H9 (cell line): ENCODE data around the gene RELL1. TPM values are rescaled to one million over a fixed set of nuclear protein-coding genes. Genes with fewer than 3 reads are reported as not detected.

ENCODE experiments used
- DNase-seq: peaks from one replicate; pipeline ENCODE4 v3.0.0-alpha.2; 2017
- H2AFZ ChIP-seq: one replicate; pipeline ENCODE4 v1.6.1; 2013; ENCODE audit warnings: mild to moderate bottlenecking, low read length, control low read depth, moderate library complexity
- H2AK5ac ChIP-seq: 2 replicates; pipeline ENCODE4 v1.6.1; 2013; ENCODE audit warnings: low read length, control low read depth, mixed read lengths; ENCODE audit not compliant: insufficient read length
- H2BK120ac ChIP-seq: one replicate; pipeline ENCODE4 v1.6.1; 2013; ENCODE audit warnings: low read depth, mild to moderate bottlenecking, low read length, control low read depth, inconsistent platforms; ENCODE audit not compliant: poor library complexity, severe bottlenecking
- H2BK12ac ChIP-seq: 2 replicates; pipeline ENCODE4 v1.6.1; 2013; ENCODE audit warnings: low read length, control low read depth, mixed read lengths, low read depth; ENCODE audit not compliant: insufficient read length
- H2BK15ac ChIP-seq: 2 replicates; pipeline ENCODE4 v1.6.1; 2013; ENCODE audit warnings: low read depth, low read length, control low read depth
- H2BK20ac ChIP-seq: one replicate; pipeline ENCODE4 v1.6.1; 2013; ENCODE audit warnings: low read depth, mild to moderate bottlenecking, low read length, control low read depth, inconsistent platforms; ENCODE audit not compliant: poor library complexity, severe bottlenecking
- H2BK5ac ChIP-seq: 2 replicates; pipeline ENCODE4 v1.6.1; 2013; ENCODE audit warnings: low read length, control low read depth, mixed read lengths; ENCODE audit not compliant: insufficient read length
- H3K14ac ChIP-seq: 2 replicates; pipeline ENCODE4 v1.6.1; 2013; ENCODE audit warnings: low read length, control low read depth; ENCODE audit not compliant: insufficient read depth
- H3K18ac ChIP-seq: 2 replicates; pipeline ENCODE4 v1.6.1; 2013; ENCODE audit warnings: low read depth, mild to moderate bottlenecking, mixed read lengths, low read length, control low read depth; ENCODE audit not compliant: insufficient read length
- H3K23ac ChIP-seq: 2 replicates; pipeline ENCODE4 v1.6.1; 2013; ENCODE audit warnings: low read length, control low read depth, mixed read lengths, low read depth; ENCODE audit not compliant: insufficient read length
- H3K23me2 ChIP-seq: 2 replicates; pipeline ENCODE4 v1.6.1; 2013; ENCODE audit warnings: low read depth, mild to moderate bottlenecking, mixed read lengths, low read length, control low read depth; ENCODE audit not compliant: insufficient read length, poor library complexity, severe bottlenecking
- H3K27ac ChIP-seq: 2 replicates; pipeline ENCODE4 v1.5.1; 2013; ENCODE audit warnings: low read length, control low read depth, mixed read lengths, low read depth; ENCODE audit not compliant: insufficient read length
- H3K27me3 ChIP-seq: 2 replicates; pipeline ENCODE4 v1.6.1; 2013; ENCODE audit warnings: low read length, control low read depth, inconsistent platforms; ENCODE audit not compliant: insufficient read depth
- H3K4ac ChIP-seq: 2 replicates; pipeline ENCODE4 v1.6.1; 2013; ENCODE audit warnings: low read depth, mild to moderate bottlenecking, control low read depth, inconsistent platforms, low read length, moderate library complexity
- H3K4me1 ChIP-seq: 2 replicates; pipeline ENCODE4 v1.6.1; 2013; ENCODE audit warnings: low read length, control low read depth, inconsistent platforms; ENCODE audit not compliant: insufficient read depth
- H3K4me2 ChIP-seq: 2 replicates; pipeline ENCODE4 v1.6.1; 2013; ENCODE audit warnings: low read length, control low read depth, mixed read lengths; ENCODE audit not compliant: insufficient read length, insufficient read depth
- H3K56ac ChIP-seq: 2 replicates; pipeline ENCODE4 v1.6.1; 2013; ENCODE audit warnings: low read depth, mild to moderate bottlenecking, mixed read lengths, low read length, control low read depth; ENCODE audit not compliant: insufficient read length
- H3K79me1 ChIP-seq: 2 replicates; pipeline ENCODE4 v1.6.1; 2013; ENCODE audit warnings: low read depth, mild to moderate bottlenecking, moderate library complexity, low read length, control low read depth, inconsistent platforms; ENCODE audit not compliant: insufficient read depth, poor library complexity, severe bottlenecking
- H3K79me2 ChIP-seq: 2 replicates; pipeline ENCODE4 v1.6.1; 2013; ENCODE audit warnings: low read length, control low read depth, inconsistent platforms; ENCODE audit not compliant: insufficient read depth
- H3K9ac ChIP-seq: 2 replicates; pipeline ENCODE4 v1.6.1; 2013; ENCODE audit warnings: low read length, control low read depth, mixed read lengths; ENCODE audit not compliant: insufficient read length; ENCODE audit errors: extremely low read depth
- H3K9me3 ChIP-seq: one replicate; pipeline ENCODE4 v1.6.1; 2013; ENCODE audit warnings: low read depth, low read length, inconsistent platforms; ENCODE audit not compliant: control insufficient read depth
- H3T11ph ChIP-seq: one replicate; pipeline ENCODE4 v1.6.1; 2013; ENCODE audit warnings: mild to moderate bottlenecking, low read length, control low read depth, inconsistent platforms
- H4K20me1 ChIP-seq: one replicate; pipeline ENCODE4 v1.6.1; 2013; ENCODE audit not compliant: control insufficient read depth, insufficient read length, insufficient read depth
- H4K5ac ChIP-seq: 2 replicates; pipeline ENCODE4 v1.6.1; 2013; ENCODE audit warnings: low read depth, mild to moderate bottlenecking, mixed read lengths, low read length, control low read depth; ENCODE audit not compliant: insufficient read length
- H4K8ac ChIP-seq: replicated peaks from 2 replicates; pipeline ENCODE4 v1.6.1; 2013; ENCODE audit warnings: low read length, control low read depth, mixed read lengths, low read depth; ENCODE audit not compliant: insufficient read length
- H4K91ac ChIP-seq: 2 replicates; pipeline ENCODE4 v1.6.1; 2013; ENCODE audit warnings: low read depth, mild to moderate bottlenecking, moderate library complexity, mixed read lengths, low read length, control low read depth; ENCODE audit not compliant: insufficient read length
- H3K27ac Mint-ChIP-seq, 3 experiments: 2 replicates in 2 of 3; 3 replicates in 1 of 3; pipeline ENCODE4 v1.8.0; 2020 to 2021; ENCODE audit warnings: mixed read lengths in 3 of 3, mild to moderate bottlenecking in 1 of 3, moderate library complexity in 1 of 3
- H3K27me3 Mint-ChIP-seq: 2 replicates; pipeline ENCODE4 v1.8.0; 2021; ENCODE audit warnings: low read depth, mild to moderate bottlenecking, moderate library complexity, mixed read lengths
- H3K36me3 Mint-ChIP-seq, 3 experiments: 2 replicates in 2 of 3; 3 replicates in 1 of 3; pipeline ENCODE4 v1.8.0; 2020 to 2021; ENCODE audit warnings: low read depth in 3 of 3, mixed read lengths in 3 of 3; ENCODE audit not compliant: insufficient read depth in 1 of 3
- H3K4me1 Mint-ChIP-seq, 2 experiments: 2 replicates each; pipeline ENCODE4 v1.8.0; 2020; ENCODE audit warnings: mixed read lengths in 2 of 2
- H3K4me3 Mint-ChIP-seq, 2 experiments: 2 replicates in 1 of 2; 3 replicates in 1 of 2; pipeline ENCODE4 v1.8.0; 2020 to 2021; ENCODE audit warnings: mild to moderate bottlenecking in 2 of 2, mixed read lengths in 2 of 2, moderate library complexity in 1 of 2
- H3K9me3 Mint-ChIP-seq, 2 experiments: 2 replicates in 1 of 2; 3 replicates in 1 of 2; pipeline ENCODE4 v1.8.0; 2020; ENCODE audit warnings: mild to moderate bottlenecking in 2 of 2, mixed read lengths in 2 of 2, moderate library complexity in 1 of 2
- WGBS: extraction: QIAGEN DNeasy Blood & Tissue Kit; methylation state at CpG from one replicate; pipeline ENCODE4 v1.1.7; 2013; ENCODE audit warnings: missing lambda C conversion rate, low lambda C conversion rate, mixed read lengths; ENCODE audit not compliant: insufficient read length; ENCODE audit errors: extremely low coverage; 5-methylcytosine and 5-hydroxymethylcytosine counted together
- total RNA-seq: library from RNA; stranded (reverse); gene quantifications from 2 replicates; pipeline ENCODE4 v1.2.1, GENCODE V29; 2021
- TF ChIP-seq, protein P1 (sequence below): fragments of 200-600 bp; sonication (generic); conservative IDR thresholded peaks from 3 replicates; pipeline ENCODE4 v1.8.0; 2021; ENCODE audit warnings: antibody characterized with exemption, mild to moderate bottlenecking

RELL1 gene
- total RNA-seq, 1 experiment from 2014 or later, result 10.8 TPM

DNA sequence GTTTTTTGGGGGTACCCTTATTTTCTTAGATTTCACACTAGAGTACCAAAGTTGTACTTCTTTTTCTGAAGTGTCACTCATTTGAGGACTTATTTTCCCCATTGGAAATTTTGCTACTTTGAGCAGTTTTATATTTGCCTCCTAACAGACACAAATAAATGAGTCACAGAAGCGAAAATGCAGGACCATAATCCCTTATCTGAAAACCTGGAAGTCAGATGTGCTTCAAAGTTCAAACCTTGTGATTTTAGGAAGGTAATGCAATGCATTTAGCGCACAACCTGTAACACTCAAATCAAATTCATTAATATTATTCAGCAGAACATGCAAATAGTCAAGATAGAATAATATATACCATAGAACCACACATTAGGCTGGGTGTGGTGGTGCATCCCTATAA is 6.9 kb downstream of the RELL1 start:
- no peaks in the 10 kb centered on the region; the same call in 1 of the 2 replicates for H3K4me1 ChIP-seq
- Mint-ChIP-seq H3K4me1 (no peaks in the 10 kb centered on the region; a peak in 1 of 4 replicates), H3K27ac (no peak overlapping the region), H3K9me3 (peaks cover 0 to 2% of the 10 kb centered on the region in 2 experiments; a peak in 1 of 5 replicates), H3K27me3 (no peaks in the 10 kb centered on the region; the same call in 1 of the 2 replicates), H3K4me3 (no peak overlapping the region), H3K36me3 (peaks cover 4 to 6% (median 5%) of the 10 kb centered on the region in 3 experiments; a peak in 6 of 7 replicates)
- H4K8ac ChIP-seq, result no peak overlapping the region
- no peak for DNase-seq
- H2AK5ac ChIP-seq, result no peak overlapping the region
- no peak overlapping the region for H3K18ac ChIP-seq
- H2BK12ac ChIP-seq, result no peak overlapping the region
- H3K14ac ChIP-seq, result no peak overlapping the region
- H2BK5ac ChIP-seq, result no peak overlapping the region
- H2BK20ac ChIP-seq, result no peak overlapping the region
- H3K4ac ChIP-seq, result no peak overlapping the region
- H3K4me2 ChIP-seq, result no peak overlapping the region
- H4K5ac ChIP-seq, result no peak overlapping the region
- no peaks in the 10 kb centered on the region; the same call in 1 of the 2 replicates for H3K79me2 ChIP-seq
- no peak overlapping the region for H2AFZ ChIP-seq
- H2BK15ac ChIP-seq, result no peak overlapping the region
- H3K23ac ChIP-seq, result no peak overlapping the region
- no peak overlapping the region for H3K9ac ChIP-seq
- H3T11ph ChIP-seq, result no peak overlapping the region
- H3K27ac ChIP-seq, result no peak overlapping the region
- TF ChIP-seq, protein P1, sequence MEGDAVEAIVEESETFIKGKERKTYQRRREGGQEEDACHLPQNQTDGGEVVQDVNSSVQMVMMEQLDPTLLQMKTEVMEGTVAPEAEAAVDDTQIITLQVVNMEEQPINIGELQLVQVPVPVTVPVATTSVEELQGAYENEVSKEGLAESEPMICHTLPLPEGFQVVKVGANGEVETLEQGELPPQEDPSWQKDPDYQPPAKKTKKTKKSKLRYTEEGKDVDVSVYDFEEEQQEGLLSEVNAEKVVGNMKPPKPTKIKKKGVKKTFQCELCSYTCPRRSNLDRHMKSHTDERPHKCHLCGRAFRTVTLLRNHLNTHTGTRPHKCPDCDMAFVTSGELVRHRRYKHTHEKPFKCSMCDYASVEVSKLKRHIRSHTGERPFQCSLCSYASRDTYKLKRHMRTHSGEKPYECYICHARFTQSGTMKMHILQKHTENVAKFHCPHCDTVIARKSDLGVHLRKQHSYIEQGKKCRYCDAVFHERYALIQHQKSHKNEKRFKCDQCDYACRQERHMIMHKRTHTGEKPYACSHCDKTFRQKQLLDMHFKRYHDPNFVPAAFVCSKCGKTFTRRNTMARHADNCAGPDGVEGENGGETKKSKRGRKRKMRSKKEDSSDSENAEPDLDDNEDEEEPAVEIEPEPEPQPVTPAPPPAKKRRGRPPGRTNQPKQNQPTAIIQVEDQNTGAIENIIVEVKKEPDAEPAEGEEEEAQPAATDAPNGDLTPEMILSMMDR, result no peak
- H3K56ac ChIP-seq, result no peak overlapping the region
- no peak overlapping the region for H4K91ac ChIP-seq
- H4K20me1 ChIP-seq, result no peaks in the 10 kb centered on the region
- no peak overlapping the region for H2BK120ac ChIP-seq
- no peaks in the 10 kb centered on the region for H3K27me3 ChIP-seq
- WGBS, result no CpG with 5 or more reads among the region's 2 CpGs
- no peaks in the 10 kb centered on the region for H3K9me3 ChIP-seq
- H3K79me1 ChIP-seq, result no peaks in the 10 kb centered on the region
- no peaks in the 10 kb centered on the region for H3K23me2 ChIP-seq
